ENCODE results near the gene BAIAP3. TPM values are rescaled to one million over a fixed set of nuclear protein-coding genes. Genes with fewer than 3 reads are reported as not detected.

BAIAP3 gene
- total and polyA plus RNA-seq, 3 experiments from 2014 or later = 7.2 to 8.3 (median 7.5) TPM

DNA sequence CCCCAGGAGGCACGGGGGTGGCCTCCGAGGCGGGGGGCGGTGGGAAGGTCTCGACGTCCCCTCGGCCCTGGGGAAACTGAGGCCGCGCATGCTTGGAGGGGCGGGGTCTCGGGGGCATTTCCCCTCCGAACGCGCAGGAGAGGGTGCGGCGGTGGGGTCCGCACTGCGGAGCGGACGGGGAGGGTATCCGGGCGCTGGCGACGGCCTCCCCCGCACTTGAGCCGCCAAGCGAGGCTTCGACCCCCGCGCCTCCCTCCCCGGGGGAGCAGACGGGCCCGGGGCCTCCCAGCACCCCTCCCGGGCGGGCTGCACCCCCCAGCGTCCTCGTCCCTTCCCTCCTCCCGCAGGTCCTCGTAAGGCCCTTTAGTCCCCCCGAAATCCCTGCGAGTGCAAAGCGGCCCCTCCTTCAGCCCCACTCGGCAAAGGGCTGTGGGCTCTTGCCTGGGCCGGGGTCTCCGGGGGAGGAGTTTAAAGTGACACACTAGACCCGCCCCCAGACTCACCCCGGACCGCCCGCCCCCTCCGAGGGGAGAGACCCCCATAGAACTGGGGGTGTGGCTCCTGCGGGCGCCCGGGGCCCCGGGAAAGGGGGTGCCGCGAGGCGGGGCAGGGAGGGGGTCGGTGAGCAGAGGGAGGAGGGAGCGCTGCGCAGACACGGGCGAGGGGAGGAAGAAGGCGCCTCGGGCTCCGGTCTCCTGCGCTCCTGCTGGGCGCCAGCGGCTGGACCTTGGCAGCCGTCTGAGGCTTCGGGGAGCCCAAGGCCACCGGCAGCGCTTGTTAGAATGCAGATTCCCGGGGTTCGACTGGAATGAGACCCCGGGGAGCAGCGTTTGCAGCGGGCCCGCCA, 632 bp downstream of the BAIAP3 start:
- Mint-ChIP-seq H3K36me3 (no peaks in the 10 kb centered on the region), H3K9me3 (peaks cover 0 to 2% (median 0%) of the 10 kb centered on the region in 5 donors), H3K27me3 (peaks cover 3 to 9% of the 10 kb centered on the region in 2 donors), H3K4me1 (peaks cover 12 to 41% (median 14%) of the 10 kb centered on the region in 3 donors), H3K4me3 (peak overlapping the region in 3 of 7 donors; percentile 39 to 74 (median 47)), H3K27ac (no peak overlapping the region)
- H3K27ac ChIP-seq (ENCODE audit: low read depth, low read length) = no peak overlapping the region
- POLR2A ChIA-PET = interaction anchor here (2.3 kb wide), 1 partner anchor 8 kb away, joined by 13 read pairs; no protein-coding TSS in a partner anchor
- no peak for DNase-seq
- no peak overlapping the region for H3K4me3 ChIP-seq (ENCODE audit: low read length)
- H3K36me3 ChIP-seq (ENCODE audit: insufficient read depth, low read length) = no peaks in the 10 kb centered on the region
- no peaks in the 10 kb centered on the region for H3K9me3 ChIP-seq (ENCODE audit: low read length)
- CTCF ChIA-PET = interaction anchor here (1.4 kb wide), 1 partner anchor 28 kb away, joined by 3 read pairs; no protein-coding TSS in a partner anchor
- H3K4me1 ChIP-seq (ENCODE audit: insufficient read depth, low read length) = peaks cover 27% of the 10 kb centered on the region
- peaks cover 25% of the 10 kb centered on the region for H3K27me3 ChIP-seq (ENCODE audit: insufficient read depth, low read length, poor library complexity, severe bottlenecking)

DNA sequence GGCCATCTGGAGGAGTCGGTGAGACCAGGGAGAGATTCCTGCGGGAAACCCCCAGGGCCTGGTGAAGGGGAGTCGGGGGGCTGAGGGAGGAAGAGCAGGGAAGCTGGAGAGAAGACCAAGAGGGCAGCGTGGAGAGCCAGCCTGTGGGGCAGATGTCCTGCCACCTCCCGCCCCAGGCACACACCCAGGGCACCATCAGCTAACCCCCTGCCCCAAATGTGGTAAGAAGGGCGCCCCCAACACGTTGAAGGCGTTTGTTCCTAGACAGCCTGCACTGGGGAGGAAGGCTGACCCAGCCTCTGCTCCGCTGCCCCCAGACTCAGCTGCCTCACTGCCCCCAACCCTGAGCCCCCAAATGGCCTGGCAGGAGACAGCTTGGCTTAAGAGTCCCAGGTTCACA, 1.3 kb downstream of the BAIAP3 start:
- CTCF ChIA-PET = interaction anchor here (1.4 to 1.5 kb wide), 2 partner anchors 28 to 31 kb away, joined by 3 to 4 read pairs; no protein-coding TSS in a partner anchor

DNA sequence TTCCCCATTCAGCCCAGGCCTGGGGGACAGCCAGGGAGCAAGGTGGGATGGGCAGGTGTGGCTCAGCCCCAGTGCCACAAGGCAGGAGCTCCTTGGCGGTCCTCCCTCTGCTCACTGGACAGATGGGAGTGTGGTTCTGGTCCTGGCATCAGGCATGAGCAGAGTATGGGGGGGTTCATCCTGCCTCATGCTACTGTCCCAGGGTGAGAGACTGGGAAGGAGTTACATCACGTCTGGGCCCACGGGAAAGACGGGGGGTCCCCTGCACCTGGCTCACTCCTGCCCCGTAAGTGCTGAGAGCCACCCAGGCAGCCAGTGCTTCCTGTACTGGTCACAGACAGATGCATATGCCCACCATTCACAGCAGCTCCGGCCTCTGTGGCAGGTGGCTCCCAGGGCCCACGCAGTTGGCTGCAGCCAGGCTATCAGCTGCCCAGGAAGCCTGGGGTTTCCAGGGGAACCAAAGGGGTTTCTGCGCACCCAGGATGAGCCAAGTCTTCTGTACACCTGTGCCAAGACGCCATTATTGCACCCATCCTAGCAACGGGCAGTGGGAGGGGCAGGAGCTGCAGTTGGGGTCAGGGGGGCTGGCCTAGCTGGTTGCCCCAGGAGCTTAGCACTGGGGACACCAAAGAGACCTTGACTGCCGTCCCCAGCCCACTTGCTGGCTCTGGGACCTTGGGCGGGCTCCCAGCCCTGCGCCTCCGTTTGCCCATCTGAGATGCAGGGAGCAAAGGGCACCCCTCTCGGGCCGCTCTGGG, 1.9 kb downstream of the BAIAP3 start:
- H3K27ac Mint-ChIP-seq = peak overlapping the region in 2 of 8 donors; percentile 7 to 43
- peaks cover 25% of the 10 kb centered on the region for H3K27me3 ChIP-seq (ENCODE audit: insufficient read depth, low read length, poor library complexity, severe bottlenecking)
- H3K4me1 Mint-ChIP-seq = peaks cover 12 to 42% (median 14%) of the 10 kb centered on the region in 3 donors
- no peak overlapping the region for H3K27ac ChIP-seq (ENCODE audit: low read depth, low read length)
- DNase-seq = no peak
- peaks cover 3 to 9% of the 10 kb centered on the region in 2 donors for H3K27me3 Mint-ChIP-seq
- peaks cover 0 to 2% (median 0%) of the 10 kb centered on the region in 5 donors for H3K9me3 Mint-ChIP-seq
- H3K4me3 ChIP-seq (ENCODE audit: low read length) = no peak overlapping the region
- peak overlapping the region in 5 of 7 donors; percentile 13 to 83 (median 47) for H3K4me3 Mint-ChIP-seq
- no peaks in the 10 kb centered on the region for H3K9me3 ChIP-seq (ENCODE audit: low read length)
- POLR2A ChIA-PET = no interaction called here
- H3K4me1 ChIP-seq (ENCODE audit: insufficient read depth, low read length) = peaks cover 27% of the 10 kb centered on the region
- no peaks in the 10 kb centered on the region for H3K36me3 Mint-ChIP-seq
- CTCF ChIA-PET = interaction anchor here (1.4 to 1.5 kb wide), 2 partner anchors 27 to 30 kb away, joined by 3 to 4 read pairs; no protein-coding TSS in a partner anchor
- no peaks in the 10 kb centered on the region for H3K36me3 ChIP-seq (ENCODE audit: insufficient read depth, low read length)

More for the DNA sequence above, 1.3 kb downstream of the BAIAP3 start:
- Histone ChIP-seq H3K4me3 (ENCODE audit: low read length) (no peak overlapping the region), H3K36me3 (ENCODE audit: insufficient read depth, low read length) (no peaks in the 10 kb centered on the region), H3K27ac (ENCODE audit: low read depth, low read length) (no peak overlapping the region), H3K4me1 (ENCODE audit: insufficient read depth, low read length) (peaks cover 27% of the 10 kb centered on the region), H3K9me3 (ENCODE audit: low read length) (no peaks in the 10 kb centered on the region), H3K27me3 (ENCODE audit: insufficient read depth, low read length, poor library complexity, severe bottlenecking) (peaks cover 25% of the 10 kb centered on the region)
- no peak for DNase-seq
- POLR2A ChIA-PET = no interaction called here
- Mint-ChIP-seq H3K4me3 (peak overlapping the region in 5 of 7 donors; percentile 13 to 74 (median 47)), H3K9me3 (peaks cover 0 to 2% (median 0%) of the 10 kb centered on the region in 5 donors), H3K36me3 (no peaks in the 10 kb centered on the region), H3K27ac (peak overlapping the region in 1 of 8 donors; percentile 43), H3K4me1 (peaks cover 12 to 41% (median 14%) of the 10 kb centered on the region in 3 donors), H3K27me3 (peaks cover 3 to 9% of the 10 kb centered on the region in 2 donors)

DNA sequence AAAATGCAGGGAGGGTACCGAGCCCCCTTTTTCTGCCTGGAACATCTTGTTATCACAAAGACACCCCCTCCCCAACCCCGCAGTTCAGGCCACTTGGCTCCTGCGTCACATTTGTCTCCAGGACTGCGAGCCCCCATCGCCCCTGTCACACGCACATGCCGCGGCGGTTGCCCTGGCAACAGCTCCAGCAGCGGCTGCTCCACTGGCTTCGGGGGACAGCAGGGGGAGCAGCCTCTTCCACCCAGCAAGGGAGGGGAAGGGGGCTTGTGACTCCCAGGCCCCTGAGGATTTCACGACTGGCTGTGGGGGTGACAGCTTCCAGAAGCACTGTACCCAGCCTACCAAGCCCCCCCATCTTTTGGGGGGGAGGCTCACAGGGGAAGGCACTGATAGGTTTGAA, 2.6 kb downstream of the BAIAP3 start:
- Histone ChIP-seq H3K36me3 (ENCODE audit: insufficient read depth, low read length) (no peaks in the 10 kb centered on the region), H3K4me3 (ENCODE audit: low read length) (no peak overlapping the region), H3K4me1 (ENCODE audit: insufficient read depth, low read length) (peaks cover 27% of the 10 kb centered on the region), H3K27me3 (ENCODE audit: insufficient read depth, low read length, poor library complexity, severe bottlenecking) (peaks cover 25% of the 10 kb centered on the region), H3K9me3 (ENCODE audit: low read length) (no peaks in the 10 kb centered on the region), H3K27ac (ENCODE audit: low read depth, low read length) (no peak overlapping the region)
- ChIA-PET CTCF (interaction anchor here (1.5 kb wide), 1 partner anchor 29 kb away, joined by 4 read pairs; no protein-coding TSS in a partner anchor), POLR2A (no interaction called here)
- Mint-ChIP-seq H3K27me3 (peaks cover 3 to 9% of the 10 kb centered on the region in 2 donors), H3K4me3 (peak overlapping the region in 1 of 7 donors; percentile 70), H3K27ac (peak overlapping the region in 1 of 8 donors; percentile 43), H3K36me3 (no peaks in the 10 kb centered on the region), H3K4me1 (peaks cover 12 to 45% (median 14%) of the 10 kb centered on the region in 3 donors), H3K9me3 (peaks cover 0 to 2% (median 0%) of the 10 kb centered on the region in 5 donors)
- no peak for DNase-seq

DNA sequence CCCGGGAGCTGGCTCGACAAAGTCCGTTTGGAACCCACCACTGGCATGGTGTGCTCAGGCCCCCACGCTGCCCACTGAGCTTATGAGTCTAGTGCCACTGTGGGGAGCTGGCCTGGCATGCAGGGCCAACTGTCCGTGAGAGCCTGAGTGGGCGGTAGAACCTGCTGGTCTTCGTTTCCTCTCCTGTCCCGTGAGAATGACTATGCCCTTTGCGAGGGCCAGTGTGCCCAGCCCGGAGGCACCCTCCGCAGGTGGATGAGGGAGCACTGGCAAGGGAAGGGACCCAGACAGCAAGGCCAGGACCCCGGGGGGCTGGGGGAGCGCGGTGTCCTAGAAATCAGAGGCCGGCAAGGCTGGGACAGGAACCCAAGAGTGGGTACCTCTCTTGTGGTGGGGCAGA, 3.2 kb downstream of the BAIAP3 start:
- H3K27me3 Mint-ChIP-seq = peaks cover 3 to 9% of the 10 kb centered on the region in 2 donors

DNA sequence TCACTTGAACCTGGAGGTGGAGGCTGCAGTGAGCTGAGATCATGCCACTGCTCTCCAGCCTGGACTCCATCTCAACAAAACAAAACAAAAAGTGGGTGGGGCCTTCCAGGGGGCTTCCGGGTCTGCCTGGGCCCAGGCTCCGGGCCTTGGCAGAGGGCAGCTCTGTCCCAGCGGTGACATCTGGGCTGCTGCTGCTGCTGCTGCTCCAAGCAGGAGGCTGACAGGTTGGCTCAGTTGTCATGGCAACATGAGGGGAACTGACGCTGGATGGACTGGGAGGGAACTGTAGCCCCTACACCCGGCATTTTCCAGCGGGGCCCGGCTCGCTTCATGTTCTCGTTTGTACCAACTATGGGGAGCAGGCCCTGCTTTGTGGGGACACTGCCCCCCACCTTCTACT, 4.0 kb downstream of the BAIAP3 start:
- Histone ChIP-seq H3K27ac (ENCODE audit: low read depth, low read length) (no peak overlapping the region), H3K36me3 (ENCODE audit: insufficient read depth, low read length) (no peaks in the 10 kb centered on the region), H3K27me3 (ENCODE audit: insufficient read depth, low read length, poor library complexity, severe bottlenecking) (peaks cover 16% of the 10 kb centered on the region), H3K4me1 (ENCODE audit: insufficient read depth, low read length) (peaks cover 24% of the 10 kb centered on the region), H3K4me3 (ENCODE audit: low read length) (no peak overlapping the region), H3K9me3 (ENCODE audit: low read length) (no peaks in the 10 kb centered on the region)
- CTCF ChIA-PET = interaction anchor here (1.4 kb wide), 1 partner anchor 25 kb away, joined by 3 read pairs; no protein-coding TSS in a partner anchor
- no peak for DNase-seq
- POLR2A ChIA-PET = no interaction called here
- Mint-ChIP-seq H3K4me1 (peaks cover 8 to 40% (median 13%) of the 10 kb centered on the region in 3 donors), H3K27me3 (peaks cover 3 to 8% of the 10 kb centered on the region in 2 donors), H3K27ac (no peak overlapping the region), H3K36me3 (no peaks in the 10 kb centered on the region), H3K9me3 (no peaks in the 10 kb centered on the region), H3K4me3 (no peak overlapping the region)

More for the DNA sequence above, 3.2 kb downstream of the BAIAP3 start:
- H3K27me3 ChIP-seq (ENCODE audit: insufficient read depth, low read length, poor library complexity, severe bottlenecking) = peaks cover 23% of the 10 kb centered on the region
- no peaks in the 10 kb centered on the region for H3K9me3 ChIP-seq (ENCODE audit: low read length)
- Mint-ChIP-seq H3K4me1 (peaks cover 7 to 40% (median 12%) of the 10 kb centered on the region in 3 donors), H3K4me3 (no peak overlapping the region), H3K27ac (no peak overlapping the region), H3K36me3 (no peaks in the 10 kb centered on the region), H3K9me3 (peaks cover 0 to 1% (median 0%) of the 10 kb centered on the region in 5 donors)
- no peak for DNase-seq
- CTCF ChIA-PET = interaction anchor here (0.8 kb wide), 1 partner anchor 12 kb away, joined by 3 read pairs; no protein-coding TSS in a partner anchor
- no peaks in the 10 kb centered on the region for H3K36me3 ChIP-seq (ENCODE audit: insufficient read depth, low read length)
- H3K27ac ChIP-seq (ENCODE audit: low read depth, low read length) = no peak overlapping the region
- H3K4me1 ChIP-seq (ENCODE audit: insufficient read depth, low read length) = peaks cover 24% of the 10 kb centered on the region
- no peak overlapping the region for H3K4me3 ChIP-seq (ENCODE audit: low read length)
- POLR2A ChIA-PET = no interaction called here

DNA sequence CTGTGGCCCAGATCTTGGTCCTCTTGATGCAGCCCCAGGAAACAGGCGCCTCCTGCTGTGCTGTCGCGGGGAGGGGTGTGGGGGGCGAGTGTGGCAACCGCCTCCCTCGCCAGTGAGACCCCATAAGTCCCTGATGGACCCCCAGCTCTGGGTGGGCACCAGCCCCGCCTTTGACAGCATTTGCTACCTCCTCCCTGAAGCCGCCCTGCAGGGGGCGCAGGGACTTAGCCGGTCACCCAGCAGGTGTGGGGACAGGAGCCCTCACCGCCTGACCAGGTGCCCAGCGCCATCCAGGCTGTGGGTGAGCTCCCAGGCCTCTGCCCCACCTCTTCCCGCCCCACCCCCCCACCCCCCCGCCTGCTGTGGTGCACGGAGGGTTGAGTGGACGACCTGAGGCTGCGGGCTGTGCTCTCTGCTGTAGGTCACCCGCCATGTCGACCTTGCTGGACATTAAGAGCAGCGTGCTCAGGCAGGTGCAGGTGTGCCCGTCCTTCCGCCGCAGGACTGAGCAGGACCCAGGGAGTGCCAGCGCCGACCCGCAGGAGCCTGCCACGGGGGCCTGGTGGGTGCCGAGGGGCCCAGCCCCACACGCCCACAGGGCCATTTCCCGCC, 4.8 kb downstream of the BAIAP3 start:
- no peaks in the 10 kb centered on the region for H3K36me3 Mint-ChIP-seq
- Histone ChIP-seq H3K4me1 (ENCODE audit: insufficient read depth, low read length) (peaks cover 22% of the 10 kb centered on the region), H3K4me3 (ENCODE audit: low read length) (no peak overlapping the region), H3K27ac (ENCODE audit: low read depth, low read length) (no peak overlapping the region), H3K9me3 (ENCODE audit: low read length) (no peaks in the 10 kb centered on the region), H3K36me3 (ENCODE audit: insufficient read depth, low read length) (no peaks in the 10 kb centered on the region), H3K27me3 (ENCODE audit: insufficient read depth, low read length, poor library complexity, severe bottlenecking) (peaks cover 13% of the 10 kb centered on the region)
- H3K4me3 Mint-ChIP-seq = no peak overlapping the region
- H3K27ac Mint-ChIP-seq = no peak overlapping the region
- POLR2A ChIA-PET = no interaction called here
- H3K4me1 Mint-ChIP-seq = peaks cover 11 to 44% (median 16%) of the 10 kb centered on the region in 3 donors
- DNase-seq = peak in 1 of 5 donors; percentile 22
- CTCF ChIA-PET = interaction anchor here (1.4 kb wide), 1 partner anchor 25 kb away, joined by 3 read pairs; no protein-coding TSS in a partner anchor
- H3K27me3 Mint-ChIP-seq = peaks cover 3 to 5% of the 10 kb centered on the region in 2 donors
- no peaks in the 10 kb centered on the region for H3K9me3 Mint-ChIP-seq
